Measurements from ENCODE around the gene FAM20B. TPM values are rescaled to one million over a fixed set of nuclear protein-coding genes. Genes with fewer than 3 reads are reported as not detected.
A peak's percentile ranks its signal among the peaks of the same experiment; 100 is the strongest.

The FAM20B gene
- total and polyA plus RNA-seq, 2 of the 13 experiments (the other 11 are each of a cell fraction or from before 2014, with no cell fraction given): 13.8 to 26.9 TPM

DNA sequence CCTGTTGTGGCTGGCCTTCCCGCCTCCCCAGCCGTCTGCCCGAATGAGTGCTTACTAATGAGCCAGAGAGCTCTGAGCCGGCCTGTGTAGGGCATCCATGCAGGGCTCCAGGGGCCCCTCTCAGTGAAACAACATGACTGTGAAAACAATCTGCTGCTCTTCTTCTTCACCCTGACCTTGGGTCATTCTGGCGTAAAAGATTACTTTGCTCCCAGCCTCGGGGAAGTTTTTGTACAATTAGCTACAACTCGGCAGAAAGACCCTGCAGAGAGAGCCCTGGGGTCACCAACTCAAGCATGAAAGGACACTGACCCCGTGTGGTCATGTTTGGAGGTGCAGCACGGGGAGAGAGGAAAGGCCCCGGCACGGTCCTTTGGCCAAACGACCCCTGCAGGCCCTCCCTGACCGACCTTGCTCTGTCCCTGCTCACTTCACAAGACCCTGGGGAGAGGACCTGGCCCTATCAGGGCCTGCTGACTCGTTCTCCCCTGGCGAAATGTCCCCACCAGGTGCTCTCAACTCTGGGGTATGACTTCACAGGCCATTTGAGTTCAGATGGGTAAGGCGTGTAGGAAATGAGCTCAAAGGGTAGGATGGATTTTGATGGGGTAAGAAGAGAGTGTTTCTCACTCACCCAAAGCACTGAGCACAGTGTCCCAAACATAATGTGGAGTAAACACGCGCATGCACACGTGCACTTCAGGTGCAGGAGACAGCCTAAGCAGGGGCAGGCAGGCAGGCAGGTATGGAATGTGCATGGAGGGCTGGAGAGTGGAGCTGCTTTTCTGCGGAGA, 22.9 kb upstream of the FAM20B start (continued):
- TF ChIP-seq, protein P1, sequence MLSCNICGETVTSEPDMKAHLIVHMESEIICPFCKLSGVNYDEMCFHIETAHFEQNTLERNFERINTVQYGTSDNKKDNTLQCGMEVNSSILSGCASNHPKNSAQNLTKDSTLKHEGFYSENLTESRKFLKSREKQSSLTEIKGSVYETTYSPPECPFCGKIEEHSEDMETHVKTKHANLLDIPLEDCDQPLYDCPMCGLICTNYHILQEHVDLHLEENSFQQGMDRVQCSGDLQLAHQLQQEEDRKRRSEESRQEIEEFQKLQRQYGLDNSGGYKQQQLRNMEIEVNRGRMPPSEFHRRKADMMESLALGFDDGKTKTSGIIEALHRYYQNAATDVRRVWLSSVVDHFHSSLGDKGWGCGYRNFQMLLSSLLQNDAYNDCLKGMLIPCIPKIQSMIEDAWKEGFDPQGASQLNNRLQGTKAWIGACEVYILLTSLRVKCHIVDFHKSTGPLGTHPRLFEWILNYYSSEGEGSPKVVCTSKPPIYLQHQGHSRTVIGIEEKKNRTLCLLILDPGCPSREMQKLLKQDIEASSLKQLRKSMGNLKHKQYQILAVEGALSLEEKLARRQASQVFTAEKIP (CRISPR knock-in tag; IDR thresholded peaks at IDR 0.05; ENCODE audit: borderline replicate concordance): no peak
- TF ChIP-seq, protein P2, sequence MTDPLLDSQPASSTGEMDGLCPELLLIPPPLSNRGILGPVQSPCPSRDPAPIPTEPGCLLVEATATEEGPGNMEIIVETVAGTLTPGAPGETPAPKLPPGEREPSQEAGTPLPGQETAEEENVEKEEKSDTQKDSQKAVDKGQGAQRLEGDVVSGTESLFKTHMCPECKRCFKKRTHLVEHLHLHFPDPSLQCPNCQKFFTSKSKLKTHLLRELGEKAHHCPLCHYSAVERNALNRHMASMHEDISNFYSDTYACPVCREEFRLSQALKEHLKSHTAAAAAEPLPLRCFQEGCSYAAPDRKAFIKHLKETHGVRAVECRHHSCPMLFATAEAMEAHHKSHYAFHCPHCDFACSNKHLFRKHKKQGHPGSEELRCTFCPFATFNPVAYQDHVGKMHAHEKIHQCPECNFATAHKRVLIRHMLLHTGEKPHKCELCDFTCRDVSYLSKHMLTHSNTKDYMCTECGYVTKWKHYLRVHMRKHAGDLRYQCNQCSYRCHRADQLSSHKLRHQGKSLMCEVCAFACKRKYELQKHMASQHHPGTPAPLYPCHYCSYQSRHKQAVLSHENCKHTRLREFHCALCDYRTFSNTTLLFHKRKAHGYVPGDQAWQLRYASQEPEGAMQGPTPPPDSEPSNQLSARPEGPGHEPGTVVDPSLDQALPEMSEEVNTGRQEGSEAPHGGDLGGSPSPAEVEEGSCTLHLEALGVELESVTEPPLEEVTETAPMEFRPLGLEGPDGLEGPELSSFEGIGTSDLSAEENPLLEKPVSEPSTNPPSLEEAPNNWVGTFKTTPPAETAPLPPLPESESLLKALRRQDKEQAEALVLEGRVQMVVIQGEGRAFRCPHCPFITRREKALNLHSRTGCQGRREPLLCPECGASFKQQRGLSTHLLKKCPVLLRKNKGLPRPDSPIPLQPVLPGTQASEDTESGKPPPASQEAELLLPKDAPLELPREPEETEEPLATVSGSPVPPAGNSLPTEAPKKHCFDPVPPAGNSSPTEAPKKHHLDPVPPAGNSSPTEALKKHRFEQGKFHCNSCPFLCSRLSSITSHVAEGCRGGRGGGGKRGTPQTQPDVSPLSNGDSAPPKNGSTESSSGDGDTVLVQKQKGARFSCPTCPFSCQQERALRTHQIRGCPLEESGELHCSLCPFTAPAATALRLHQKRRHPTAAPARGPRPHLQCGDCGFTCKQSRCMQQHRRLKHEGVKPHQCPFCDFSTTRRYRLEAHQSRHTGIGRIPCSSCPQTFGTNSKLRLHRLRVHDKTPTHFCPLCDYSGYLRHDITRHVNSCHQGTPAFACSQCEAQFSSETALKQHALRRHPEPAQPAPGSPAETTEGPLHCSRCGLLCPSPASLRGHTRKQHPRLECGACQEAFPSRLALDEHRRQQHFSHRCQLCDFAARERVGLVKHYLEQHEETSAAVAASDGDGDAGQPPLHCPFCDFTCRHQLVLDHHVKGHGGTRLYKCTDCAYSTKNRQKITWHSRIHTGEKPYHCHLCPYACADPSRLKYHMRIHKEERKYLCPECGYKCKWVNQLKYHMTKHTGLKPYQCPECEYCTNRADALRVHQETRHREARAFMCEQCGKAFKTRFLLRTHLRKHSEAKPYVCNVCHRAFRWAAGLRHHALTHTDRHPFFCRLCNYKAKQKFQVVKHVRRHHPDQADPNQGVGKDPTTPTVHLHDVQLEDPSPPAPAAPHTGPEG (CRISPR knock-in tag; IDR thresholded peaks at IDR 0.05): no peak
- TF ChIP-seq ZNF121 (CRISPR knock-in tag; IDR thresholded peaks at IDR 0.05): no peak
- TF ChIP-seq, protein P3, sequence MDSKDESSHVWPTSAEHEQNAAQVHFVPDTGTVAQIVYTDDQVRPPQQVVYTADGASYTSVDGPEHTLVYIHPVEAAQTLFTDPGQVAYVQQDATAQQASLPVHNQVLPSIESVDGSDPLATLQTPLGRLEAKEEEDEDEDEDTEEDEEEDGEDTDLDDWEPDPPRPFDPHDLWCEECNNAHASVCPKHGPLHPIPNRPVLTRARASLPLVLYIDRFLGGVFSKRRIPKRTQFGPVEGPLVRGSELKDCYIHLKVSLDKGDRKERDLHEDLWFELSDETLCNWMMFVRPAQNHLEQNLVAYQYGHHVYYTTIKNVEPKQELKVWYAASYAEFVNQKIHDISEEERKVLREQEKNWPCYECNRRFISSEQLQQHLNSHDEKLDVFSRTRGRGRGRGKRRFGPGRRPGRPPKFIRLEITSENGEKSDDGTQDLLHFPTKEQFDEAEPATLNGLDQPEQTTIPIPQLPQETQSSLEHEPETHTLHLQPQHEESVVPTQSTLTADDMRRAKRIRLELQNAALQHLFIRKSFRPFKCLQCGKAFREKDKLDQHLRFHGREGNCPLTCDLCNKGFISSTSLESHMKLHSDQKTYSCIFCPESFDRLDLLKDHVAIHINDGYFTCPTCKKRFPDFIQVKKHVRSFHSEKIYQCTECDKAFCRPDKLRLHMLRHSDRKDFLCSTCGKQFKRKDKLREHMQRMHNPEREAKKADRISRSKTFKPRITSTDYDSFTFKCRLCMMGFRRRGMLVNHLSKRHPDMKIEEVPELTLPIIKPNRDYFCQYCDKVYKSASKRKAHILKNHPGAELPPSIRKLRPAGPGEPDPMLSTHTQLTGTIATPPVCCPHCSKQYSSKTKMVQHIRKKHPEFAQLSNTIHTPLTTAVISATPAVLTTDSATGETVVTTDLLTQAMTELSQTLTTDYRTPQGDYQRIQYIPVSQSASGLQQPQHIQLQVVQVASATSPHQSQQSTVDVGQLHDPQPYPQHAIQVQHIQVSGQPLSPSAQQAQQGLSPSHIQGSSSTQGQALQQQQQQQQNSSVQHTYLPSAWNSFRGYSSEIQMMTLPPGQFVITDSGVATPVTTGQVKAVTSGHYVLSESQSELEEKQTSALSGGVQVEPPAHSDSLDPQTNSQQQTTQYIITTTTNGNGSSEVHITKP (CRISPR knock-in tag; IDR thresholded peaks at IDR 0.05; ENCODE audit: low read depth): 0 out of 2 replicates have a peak, but pooled peaks have one; percentile 24
- TF ChIP-seq RXRB (CRISPR knock-in tag; IDR thresholded peaks at IDR 0.05; ENCODE audit: borderline replicate concordance): peak; percentile 41; the same call in 1 of the 2 replicates
- TF ChIP-seq FOXM1 (CRISPR knock-in tag; IDR thresholded peaks at IDR 0.05): no peak
- no peak for TF ChIP-seq MAFG (CRISPR knock-in tag; IDR thresholded peaks at IDR 0.05)
- TF ChIP-seq, protein P4, sequence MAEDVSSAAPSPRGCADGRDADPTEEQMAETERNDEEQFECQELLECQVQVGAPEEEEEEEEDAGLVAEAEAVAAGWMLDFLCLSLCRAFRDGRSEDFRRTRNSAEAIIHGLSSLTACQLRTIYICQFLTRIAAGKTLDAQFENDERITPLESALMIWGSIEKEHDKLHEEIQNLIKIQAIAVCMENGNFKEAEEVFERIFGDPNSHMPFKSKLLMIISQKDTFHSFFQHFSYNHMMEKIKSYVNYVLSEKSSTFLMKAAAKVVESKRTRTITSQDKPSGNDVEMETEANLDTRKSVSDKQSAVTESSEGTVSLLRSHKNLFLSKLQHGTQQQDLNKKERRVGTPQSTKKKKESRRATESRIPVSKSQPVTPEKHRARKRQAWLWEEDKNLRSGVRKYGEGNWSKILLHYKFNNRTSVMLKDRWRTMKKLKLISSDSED (CRISPR knock-in tag; IDR thresholded peaks at IDR 0.05): no peak
- TF ChIP-seq ZNF432 (CRISPR knock-in tag; IDR thresholded peaks at IDR 0.05; ENCODE audit: borderline replicate concordance): no peak
- no peak for TF ChIP-seq RFX5 (IDR thresholded peaks at IDR 0.05; ENCODE audit: low read depth, low read length)
- no peak for TF ChIP-seq NONO (IDR thresholded peaks at IDR 0.05)
- peak; percentile 38; the same call in 1 of the 2 replicates for TF ChIP-seq NONO (CRISPR knock-in tag; conservative IDR thresholded peaks at IDR 0.05)
- no peak for TF ChIP-seq JARID2 (CRISPR knock-in tag; IDR thresholded peaks at IDR 0.05; ENCODE audit: insufficient replicate concordance)
- TF ChIP-seq, protein P5, sequence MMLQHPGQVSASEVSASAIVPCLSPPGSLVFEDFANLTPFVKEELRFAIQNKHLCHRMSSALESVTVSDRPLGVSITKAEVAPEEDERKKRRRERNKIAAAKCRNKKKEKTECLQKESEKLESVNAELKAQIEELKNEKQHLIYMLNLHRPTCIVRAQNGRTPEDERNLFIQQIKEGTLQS (CRISPR knock-in tag; IDR thresholded peaks at IDR 0.05): no peak
- TF ChIP-seq TRIM24 (CRISPR knock-in tag; IDR thresholded peaks at IDR 0.05): no peak
